Activated T-cell treated with anti-CD3 and anti-CD28 coated beads, Interleukin-2, amount 50 U/mL, for 24 hours (primary cell): ENCODE results near the gene PRIMPOL.
"Not testable (repeated sequence)": the region's sequence is repeated elsewhere in the genome, so short reads cannot be mapped to it uniquely, and the experiment has no call there.

Experiments
- DNase-seq: peaks from one replicate; pipeline ENCODE4 v3.0.0-alpha.2; 2020
- H3K27ac Mint-ChIP-seq: 2 replicates; pipeline ENCODE4 v1.8.0; 2020; ENCODE audit warnings: mild to moderate bottlenecking, mixed read lengths
- H3K27me3 Mint-ChIP-seq: 2 replicates; pipeline ENCODE4 v1.8.0; 2020; ENCODE audit warnings: mixed read lengths
- H3K36me3 Mint-ChIP-seq: 2 replicates; pipeline ENCODE4 v1.8.0; 2020; ENCODE audit warnings: low read depth, mixed read lengths
- H3K4me1 Mint-ChIP-seq: 2 replicates; pipeline ENCODE4 v1.8.0; 2020; ENCODE audit warnings: low read depth, mixed read lengths
- H3K4me3 Mint-ChIP-seq: 2 replicates; pipeline ENCODE4 v1.8.0; 2020; ENCODE audit warnings: mild to moderate bottlenecking, moderate library complexity, mixed read lengths
- H3K9me3 Mint-ChIP-seq: 2 replicates; pipeline ENCODE4 v1.8.0; 2020; ENCODE audit warnings: mixed read lengths

The PRIMPOL gene

GRCh38 chr4:184649026-184649970, at the start of gene PRIMPOL, which contains the start of gene CASP3:
TSS of gene PRIMPOL (plus strand) at chr4:184649738. CDS start at chr4:184657141, 7,403 bp downstream.
TSS of gene CASP3 (minus strand) at chr4:184649447. CDS start at chr4:184638453, 10,994 bp downstream.
- peaks cover 54% of the 10 kb centered on the region for H3K36me3 Mint-ChIP-seq
- H3K9me3 Mint-ChIP-seq, result no peaks in the 10 kb centered on the region
- DNase-seq, result peak; percentile 99
- H3K4me1 Mint-ChIP-seq, result peaks cover 56% of the 10 kb centered on the region
- H3K27me3 Mint-ChIP-seq, result no peaks in the 10 kb centered on the region
- H3K27ac Mint-ChIP-seq, result peak within 1 kb of the TSS; percentile 94
- H3K4me3 Mint-ChIP-seq, result peak within 1 kb of the TSS; percentile 97

DNA sequence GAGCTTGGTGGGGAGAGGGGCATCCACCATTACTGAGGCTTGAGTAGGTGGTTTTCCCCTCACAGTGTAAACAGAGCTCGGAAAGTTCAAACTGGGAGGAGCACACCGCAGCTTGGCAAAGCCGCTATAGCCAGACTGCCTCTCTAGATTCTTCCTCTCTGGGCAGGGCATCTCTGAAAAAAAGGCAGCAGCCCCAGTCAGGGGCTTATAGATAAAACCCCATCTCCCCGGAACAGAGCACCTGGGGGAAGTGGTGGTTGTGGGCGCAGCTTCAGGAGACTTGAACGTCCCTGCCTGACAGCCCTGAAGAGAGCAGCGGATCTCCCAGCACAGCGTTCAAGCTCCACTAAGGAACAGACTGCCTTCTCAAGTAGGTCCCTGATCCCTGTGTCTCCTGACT, 48.6 kb upstream of the PRIMPOL start:
- H3K27ac Mint-ChIP-seq, H3K4me3 Mint-ChIP-seq: not testable (repeated sequence)
- H3K27me3 Mint-ChIP-seq, result peaks cover 25% of the 10 kb centered on the region

GRCh38 chr4:184602857-184603256, 46.7 kb upstream of the PRIMPOL start:
- H3K4me3 Mint-ChIP-seq, H3K27ac Mint-ChIP-seq, DNase-seq, H3K36me3 Mint-ChIP-seq: not testable (repeated sequence)
- Mint-ChIP-seq H3K4me1 (peaks cover 14% of the 10 kb centered on the region), H3K27me3 (peaks cover 25% of the 10 kb centered on the region), H3K9me3 (peaks cover 23% of the 10 kb centered on the region)

More for the DNA sequence above, 48.6 kb upstream of the PRIMPOL start:
- not testable (repeated sequence) for DNase-seq, H3K36me3 Mint-ChIP-seq
- Mint-ChIP-seq H3K4me1 (peaks cover 14% of the 10 kb centered on the region), H3K9me3 (peaks cover 18% of the 10 kb centered on the region)

GRCh38 chr4:184607429-184607828, 42.1 kb upstream of the PRIMPOL start:
- not testable (repeated sequence) for H3K27me3 Mint-ChIP-seq, H3K4me3 Mint-ChIP-seq, H3K4me1 Mint-ChIP-seq, H3K36me3 Mint-ChIP-seq, H3K27ac Mint-ChIP-seq, DNase-seq
- H3K9me3 Mint-ChIP-seq, result peaks cover 23% of the 10 kb centered on the region

DNA sequence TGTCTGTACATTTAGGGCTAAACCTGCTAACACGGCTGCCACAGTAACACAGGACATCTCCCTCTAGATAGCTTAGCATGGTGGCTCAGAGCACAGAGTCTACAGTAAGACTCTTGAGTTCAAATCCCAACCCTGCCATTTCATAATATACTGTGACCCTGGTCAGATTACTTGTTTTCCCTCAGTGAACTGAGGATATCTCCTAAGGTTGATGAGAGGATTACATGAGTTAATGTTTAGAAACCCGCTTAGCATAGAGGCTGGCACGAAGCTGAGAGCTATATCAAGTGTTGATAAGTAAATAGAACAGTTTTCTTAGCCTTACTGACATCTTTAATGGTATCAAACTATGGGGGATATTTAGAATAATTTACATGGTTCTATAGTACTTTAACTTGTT, 37.5 kb upstream of the PRIMPOL start:
- no peak for DNase-seq
- H3K27ac Mint-ChIP-seq, result no peak overlapping the region
- no peaks in the 10 kb centered on the region for H3K4me1 Mint-ChIP-seq
- H3K27me3 Mint-ChIP-seq, result no peaks in the 10 kb centered on the region
- H3K4me3 Mint-ChIP-seq, result no peak overlapping the region
- H3K36me3 Mint-ChIP-seq, result no peaks in the 10 kb centered on the region
- peaks cover 9% of the 10 kb centered on the region for H3K9me3 Mint-ChIP-seq

DNA sequence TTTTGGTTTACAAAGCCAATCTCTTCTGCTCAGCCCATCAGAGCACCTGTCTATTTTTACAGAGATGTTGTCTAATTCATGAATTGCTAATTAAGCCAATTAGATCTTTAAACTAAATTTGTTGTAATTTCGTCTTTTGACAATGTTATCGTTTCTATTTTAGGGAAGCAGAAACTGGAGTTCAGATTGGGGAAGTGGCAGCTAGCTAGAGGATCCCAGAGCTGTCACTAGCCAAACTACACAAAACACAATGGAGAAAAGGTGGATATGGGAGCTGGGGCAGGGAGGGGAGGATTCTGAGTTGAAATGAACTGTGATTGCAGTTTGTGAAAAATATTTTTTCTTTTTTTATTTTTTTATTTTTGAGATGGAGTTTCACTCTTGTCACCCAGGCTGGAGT, 36.1 kb upstream of the PRIMPOL start:
- Mint-ChIP-seq H3K27me3 (no peaks in the 10 kb centered on the region), H3K4me3 (no peak overlapping the region), H3K9me3 (peaks cover 9% of the 10 kb centered on the region), H3K36me3 (no peaks in the 10 kb centered on the region), H3K4me1 (no peaks in the 10 kb centered on the region), H3K27ac (no peak overlapping the region)
- DNase-seq, result no peak

- Mint-ChIP-seq H3K9me3 (peaks cover 9% of the 10 kb centered on the region), H3K27me3 (no peaks in the 10 kb centered on the region), H3K4me3 (no peak overlapping the region), H3K4me1 (no peaks in the 10 kb centered on the region), H3K36me3 (no peaks in the 10 kb centered on the region), H3K27ac (no peak overlapping the region)
- no peak for DNase-seq
Observed at GRCh38 chr4:184614509-184614908, 35.0 kb upstream of the PRIMPOL start.

- H3K27me3 Mint-ChIP-seq, H3K27ac Mint-ChIP-seq, H3K36me3 Mint-ChIP-seq, H3K9me3 Mint-ChIP-seq, H3K4me1 Mint-ChIP-seq, DNase-seq, H3K4me3 Mint-ChIP-seq: not testable (repeated sequence)
Observed at GRCh38 chr4:184616168-184616567, 33.4 kb upstream of the PRIMPOL start.

DNA sequence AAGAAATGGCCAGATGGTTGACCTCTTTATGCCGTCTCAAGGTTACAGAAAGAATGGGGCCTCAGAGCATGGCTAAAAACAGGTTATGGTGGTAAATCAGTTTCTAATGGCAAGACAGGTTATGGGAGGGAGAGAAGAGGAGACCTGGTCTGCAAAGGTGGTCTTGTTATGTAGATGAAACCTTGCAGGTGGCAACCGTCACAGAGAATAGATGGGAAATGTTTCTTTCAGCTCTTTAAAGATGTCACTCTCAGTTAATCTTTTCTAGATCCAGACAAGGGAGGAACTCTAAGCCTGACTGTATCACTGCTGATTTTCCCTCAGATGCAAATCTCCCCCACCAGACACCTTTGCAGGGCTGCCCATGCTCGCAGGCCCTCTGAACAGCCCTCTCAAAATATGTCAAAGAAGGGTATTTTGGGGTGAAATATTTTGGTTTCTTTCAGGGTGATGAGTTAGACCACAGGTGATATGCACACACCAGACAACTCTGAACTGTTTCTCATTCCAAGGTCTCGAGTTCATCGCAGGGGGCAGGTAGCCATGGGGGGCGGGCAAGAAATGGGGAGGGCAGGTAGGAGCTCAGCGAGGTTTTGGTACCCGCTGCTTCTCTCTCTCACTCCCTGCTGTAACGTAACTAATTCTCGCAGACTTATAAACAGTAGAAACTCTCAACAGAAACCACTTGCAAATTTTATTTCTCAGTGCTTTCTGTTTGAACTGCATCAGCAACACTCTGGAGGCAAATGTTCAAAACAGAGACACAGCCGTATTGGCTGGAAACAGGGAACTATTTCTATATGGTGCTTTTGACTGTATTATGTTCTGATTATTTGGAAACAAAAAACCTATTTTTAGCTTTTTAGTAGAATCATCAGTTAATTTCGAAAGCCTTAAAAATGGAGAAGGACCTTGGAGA, 32.6 kb upstream of the PRIMPOL start:
- Mint-ChIP-seq H3K27ac (no peak overlapping the region), H3K27me3 (no peaks in the 10 kb centered on the region), H3K4me3 (no peak overlapping the region), H3K36me3 (no peaks in the 10 kb centered on the region), H3K9me3 (peaks cover 9% of the 10 kb centered on the region), H3K4me1 (no peaks in the 10 kb centered on the region)
- DNase-seq, result no peak

DNA sequence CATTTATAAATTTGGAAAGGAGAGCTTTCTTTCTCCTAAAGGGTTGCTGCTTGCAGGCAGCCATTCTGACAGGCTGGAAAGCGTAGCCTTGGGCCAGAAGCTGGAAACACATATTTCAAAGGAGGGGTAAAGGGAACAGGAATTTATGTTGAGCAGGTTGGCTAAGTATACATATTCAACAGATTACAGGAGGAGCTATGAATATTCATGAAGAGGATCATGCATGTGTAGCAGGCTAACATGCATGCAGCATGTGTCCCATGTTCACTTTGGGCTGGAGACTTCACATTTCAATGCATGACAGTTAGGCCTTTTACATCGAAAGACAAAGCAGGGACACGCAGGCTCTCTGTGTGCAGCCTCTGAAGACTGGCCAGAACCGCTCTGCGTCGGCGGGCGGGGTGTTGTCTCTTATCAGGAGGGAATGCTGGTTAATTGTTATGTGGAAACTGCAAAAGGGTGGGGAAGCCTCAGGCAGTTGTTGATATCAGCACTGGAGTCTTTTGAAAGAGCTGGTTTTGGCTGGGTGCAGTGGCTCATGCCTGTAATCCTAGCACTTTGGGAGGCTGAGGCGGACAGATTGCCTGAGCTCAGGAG, 31.8 kb upstream of the PRIMPOL start:
- H3K4me3 Mint-ChIP-seq, result no peak overlapping the region
- no peak for DNase-seq
- peaks cover 9% of the 10 kb centered on the region for H3K9me3 Mint-ChIP-seq
- H3K36me3 Mint-ChIP-seq, result no peaks in the 10 kb centered on the region
- no peak overlapping the region for H3K27ac Mint-ChIP-seq
- H3K4me1 Mint-ChIP-seq, result no peaks in the 10 kb centered on the region
- no peaks in the 10 kb centered on the region for H3K27me3 Mint-ChIP-seq

- Mint-ChIP-seq H3K9me3 (peaks cover under 1% of the 10 kb centered on the region), H3K27me3 (no peaks in the 10 kb centered on the region), H3K4me3 (no peak overlapping the region), H3K36me3 (peaks cover 18% of the 10 kb centered on the region), H3K27ac (no peak overlapping the region), H3K4me1 (peaks cover 11% of the 10 kb centered on the region)
- no peak for DNase-seq
Observed at GRCh38 chr4:184620212-184620867, 29.2 kb upstream of the PRIMPOL start.

GRCh38 chr4:184621518-184621917, 28.0 kb upstream of the PRIMPOL start:
- peaks cover 27% of the 10 kb centered on the region for H3K36me3 Mint-ChIP-seq

GRCh38 chr4:184624504-184624903, 25.0 kb upstream of the PRIMPOL start:
- H3K4me3 Mint-ChIP-seq, H3K27me3 Mint-ChIP-seq: not testable (repeated sequence)
- H3K36me3 Mint-ChIP-seq, result peaks cover 57% of the 10 kb centered on the region

More at GRCh38 chr4:184621518-184621917, 28.0 kb upstream of the PRIMPOL start:
- Mint-ChIP-seq H3K4me3 (no peak overlapping the region), H3K4me1 (peaks cover 22% of the 10 kb centered on the region), H3K9me3 (no peaks in the 10 kb centered on the region), H3K27me3 (no peaks in the 10 kb centered on the region), H3K27ac (no peak overlapping the region)
- DNase-seq, result no peak

More at GRCh38 chr4:184624504-184624903, 25.0 kb upstream of the PRIMPOL start:
- DNase-seq, H3K9me3 Mint-ChIP-seq: not testable (repeated sequence)
- Mint-ChIP-seq H3K27ac (peak overlapping the region; percentile 77), H3K4me1 (peaks cover 44% of the 10 kb centered on the region)
